DOHH2 (cell line): ENCODE measurements around the gene MED27.

Source experiments
- H3F3A ChIP-seq: fragments of 200-600 bp; sonication (generic), shearing (Covaris generic); 2 replicates; pipeline ENCODE4 v1.6.0; 2016; ENCODE audit warnings: antibody characterized with exemption, mild to moderate bottlenecking; ENCODE audit not compliant: control insufficient read depth, insufficient read depth
- H3K27ac ChIP-seq: fragments of 200-600 bp; sonication (generic); 2 replicates; pipeline ENCODE4 v1.5.1; 2014; ENCODE audit warnings: low read depth, mild to moderate bottlenecking, low read length, moderate library complexity
- H3K27me3 ChIP-seq: fragments of 200-600 bp; sonication (generic); 2 replicates; pipeline ENCODE4 v1.6.1; 2014; ENCODE audit warnings: mild to moderate bottlenecking, low read length, mixed read lengths; ENCODE audit not compliant: control insufficient read depth
- H3K36me3 ChIP-seq: fragments of 200-600 bp; sonication (generic); 2 replicates; pipeline ENCODE4 v1.6.1; 2014; ENCODE audit warnings: mild to moderate bottlenecking, low read length, moderate library complexity, mixed read lengths; ENCODE audit not compliant: control insufficient read depth
- H3K4me1 ChIP-seq: fragments of 200-600 bp; sonication (generic); 2 replicates; pipeline ENCODE4 v1.6.1; 2014; ENCODE audit warnings: mild to moderate bottlenecking, low read length, mixed read lengths; ENCODE audit not compliant: control insufficient read depth
- H3K4me2 ChIP-seq: fragments of 200-600 bp; sonication (generic); 2 replicates; pipeline ENCODE4 v1.6.0; 2014; ENCODE audit warnings: mild to moderate bottlenecking, low read length, moderate library complexity
- H3K4me3 ChIP-seq: fragments of 200-600 bp; sonication (generic); 2 replicates; pipeline ENCODE4 v1.5.1; 2014; ENCODE audit warnings: mild to moderate bottlenecking, low read length, mixed read lengths
- H3K79me2 ChIP-seq: fragments of 200-600 bp; sonication (generic); 2 replicates; pipeline ENCODE4 v1.6.1; 2014; ENCODE audit warnings: mild to moderate bottlenecking, low read length, mixed read lengths; ENCODE audit not compliant: control insufficient read depth
- H3K9me2 ChIP-seq: fragments of 200-600 bp; sonication (generic); replicated peaks from 2 replicates; pipeline ENCODE4 v1.6.1; 2014; ENCODE audit warnings: mild to moderate bottlenecking, low read length, mixed read lengths; ENCODE audit not compliant: control insufficient read depth
- H3K9me3 ChIP-seq: fragments of 200-600 bp; sonication (generic); 2 replicates; pipeline ENCODE4 v1.6.1; 2014; ENCODE audit warnings: antibody characterized with exemption, low read length, mixed read lengths; ENCODE audit not compliant: control insufficient read depth, insufficient read depth
- H4K20me1 ChIP-seq: fragments of 200-600 bp; sonication (generic); 2 replicates; pipeline ENCODE4 v1.6.0; 2014; ENCODE audit warnings: low read depth, mild to moderate bottlenecking, antibody characterized with exemption, low read length, moderate library complexity; ENCODE audit not compliant: control insufficient read depth, insufficient read depth
- EZH2phosphoT487 ChIP-seq: fragments of 200-600 bp; sonication (generic); IDR thresholded peaks from 2 replicates; pipeline ENCODE4 v1.6.1; 2017; ENCODE audit warnings: borderline replicate concordance, mild to moderate bottlenecking, antibody characterized with exemption, low read length, moderate library complexity, mixed read lengths
- TF ChIP-seq, protein P1 (sequence below): fragments of 200-600 bp; sonication (generic); IDR thresholded peaks from one replicate; pipeline ENCODE4 v1.5.1; 2014; ENCODE audit warnings: antibody characterized with exemption, mild to moderate bottlenecking, low read depth, low read length; ENCODE audit not compliant: poor library complexity, severe bottlenecking

The MED27 gene

DNA sequence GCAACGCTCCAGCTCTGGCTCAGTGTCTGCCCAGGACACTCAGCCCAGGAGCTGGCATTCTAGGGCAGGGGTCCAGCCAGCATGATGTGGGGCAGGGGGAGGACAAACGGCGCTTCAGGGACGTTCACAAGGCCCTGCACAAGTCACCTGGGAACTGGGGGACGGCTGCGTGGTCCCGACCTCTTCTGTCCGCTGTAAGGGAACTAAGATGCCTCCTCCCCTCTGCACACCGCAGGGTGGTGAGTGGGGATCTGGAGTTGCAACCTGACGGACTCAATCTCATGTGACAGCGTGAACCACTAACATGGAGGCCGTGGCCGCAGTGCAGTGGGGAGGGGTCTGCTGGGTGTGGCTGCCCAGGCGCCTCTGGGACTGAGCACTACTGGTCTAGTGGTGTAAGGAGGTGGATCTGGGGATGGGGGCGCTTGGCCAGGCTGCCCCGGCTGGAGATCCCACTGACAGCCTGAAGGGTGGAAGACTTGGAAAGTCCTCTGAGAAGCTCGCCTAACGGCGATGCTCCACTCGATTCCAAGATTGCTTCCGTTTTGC lies 251.8 kb downstream of the MED27 start:
- Histone ChIP-seq H3K4me3 (no peak overlapping the region), H4K20me1 (no peaks in the 10 kb centered on the region), H3K27me3 (no peaks in the 10 kb centered on the region), H3K4me1 (no peaks in the 10 kb centered on the region), H3K27ac (no peak overlapping the region), H3K4me2 (no peak overlapping the region), H3F3A (no peaks in the 10 kb centered on the region), H3K9me3 (no peaks in the 10 kb centered on the region), H3K9me2 (no peaks in the 10 kb centered on the region), H3K79me2 (no peaks in the 10 kb centered on the region), H3K36me3 (no peaks in the 10 kb centered on the region)
- TF ChIP-seq, protein P1, sequence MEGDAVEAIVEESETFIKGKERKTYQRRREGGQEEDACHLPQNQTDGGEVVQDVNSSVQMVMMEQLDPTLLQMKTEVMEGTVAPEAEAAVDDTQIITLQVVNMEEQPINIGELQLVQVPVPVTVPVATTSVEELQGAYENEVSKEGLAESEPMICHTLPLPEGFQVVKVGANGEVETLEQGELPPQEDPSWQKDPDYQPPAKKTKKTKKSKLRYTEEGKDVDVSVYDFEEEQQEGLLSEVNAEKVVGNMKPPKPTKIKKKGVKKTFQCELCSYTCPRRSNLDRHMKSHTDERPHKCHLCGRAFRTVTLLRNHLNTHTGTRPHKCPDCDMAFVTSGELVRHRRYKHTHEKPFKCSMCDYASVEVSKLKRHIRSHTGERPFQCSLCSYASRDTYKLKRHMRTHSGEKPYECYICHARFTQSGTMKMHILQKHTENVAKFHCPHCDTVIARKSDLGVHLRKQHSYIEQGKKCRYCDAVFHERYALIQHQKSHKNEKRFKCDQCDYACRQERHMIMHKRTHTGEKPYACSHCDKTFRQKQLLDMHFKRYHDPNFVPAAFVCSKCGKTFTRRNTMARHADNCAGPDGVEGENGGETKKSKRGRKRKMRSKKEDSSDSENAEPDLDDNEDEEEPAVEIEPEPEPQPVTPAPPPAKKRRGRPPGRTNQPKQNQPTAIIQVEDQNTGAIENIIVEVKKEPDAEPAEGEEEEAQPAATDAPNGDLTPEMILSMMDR: no peak
- no peak for TF ChIP-seq EZH2phosphoT487

DNA sequence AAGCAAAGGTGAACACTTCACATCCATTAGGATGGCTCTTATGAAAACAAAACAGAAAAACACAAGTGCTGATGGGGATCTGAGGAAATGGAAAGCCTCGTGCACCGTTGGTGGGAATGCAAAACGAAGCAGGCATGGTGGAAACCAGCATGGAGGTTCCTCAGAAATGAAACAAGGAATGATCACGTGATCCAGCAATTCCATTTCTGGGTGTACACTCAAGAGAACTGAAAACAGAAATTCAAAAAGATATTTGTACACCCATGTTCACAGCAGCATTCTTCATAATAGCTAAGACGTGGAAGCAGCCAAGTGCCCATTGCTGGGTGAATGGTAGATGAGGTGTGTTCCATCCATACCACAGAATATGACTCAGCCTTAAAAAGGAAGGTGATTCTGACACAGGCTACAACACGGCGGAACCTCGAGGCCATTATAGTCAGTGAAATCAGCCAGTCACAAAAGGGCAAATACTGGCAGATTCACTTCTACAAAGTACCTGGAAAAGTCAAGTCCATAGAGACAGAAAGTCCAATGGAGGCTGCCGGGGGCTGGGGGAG lies 252.6 kb downstream of the MED27 start:
- H3K9me2 ChIP-seq: no peaks in the 10 kb centered on the region
- H3K4me1 ChIP-seq: no peaks in the 10 kb centered on the region
- no peaks in the 10 kb centered on the region for H4K20me1 ChIP-seq
- no peaks in the 10 kb centered on the region for H3K36me3 ChIP-seq
- H3K9me3 ChIP-seq: no peaks in the 10 kb centered on the region
- TF ChIP-seq EZH2phosphoT487: no peak
- TF ChIP-seq, protein P1: no peak
- no peak overlapping the region for H3K4me3 ChIP-seq
- no peak overlapping the region for H3K27ac ChIP-seq
- H3K79me2 ChIP-seq: no peaks in the 10 kb centered on the region
- no peaks in the 10 kb centered on the region for H3F3A ChIP-seq
- H3K4me2 ChIP-seq: no peak overlapping the region
- H3K27me3 ChIP-seq: no peaks in the 10 kb centered on the region

DNA sequence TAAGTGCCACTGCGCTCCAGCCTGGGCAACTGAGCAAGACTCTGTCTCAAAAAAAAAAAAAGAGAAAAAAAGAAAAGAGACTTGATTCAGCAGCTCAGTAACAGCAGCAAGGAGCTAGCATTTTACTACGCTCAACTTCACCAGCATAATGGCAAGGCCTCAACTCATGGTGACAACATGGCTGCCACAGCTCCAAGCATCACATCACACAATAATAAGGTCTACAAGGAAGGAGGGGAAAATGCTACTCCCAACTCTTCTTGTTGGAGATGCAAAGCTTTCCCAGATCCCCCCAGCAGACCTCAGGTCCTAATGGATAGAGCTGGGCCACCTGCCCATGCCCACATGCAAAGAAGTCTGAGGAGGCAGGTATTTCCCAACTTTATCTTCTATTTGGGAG lies 253.6 kb downstream of the MED27 start:
- Histone ChIP-seq H3K4me3 (no peak overlapping the region), H3K9me2 (no peaks in the 10 kb centered on the region), H3K4me2 (no peak overlapping the region), H3K27ac (no peak overlapping the region), H3K4me1 (no peaks in the 10 kb centered on the region), H3F3A (no peaks in the 10 kb centered on the region), H3K36me3 (no peaks in the 10 kb centered on the region), H3K79me2 (no peaks in the 10 kb centered on the region), H3K9me3 (no peaks in the 10 kb centered on the region), H4K20me1 (no peaks in the 10 kb centered on the region), H3K27me3 (peaks cover 1% of the 10 kb centered on the region; the same call in 1 of the 2 replicates)
- TF ChIP-seq, protein P1: no peak
- TF ChIP-seq EZH2phosphoT487: no peak
